Measurements from ENCODE around the gene OR2T35.

The OR2T35 gene

GRCh38 chr1:248625166-248625565, 19.9 kb downstream of the OR2T35 start:
- TF ChIP-seq CTCF (IDR thresholded peaks at IDR 0.05; ENCODE audit: insufficient read depth, missing control alignments): no peak
- FAIRE-seq: no peak

GRCh38 chr1:248622570-248623001, 22.5 kb downstream of the OR2T35 start:
- TF ChIP-seq CTCF (IDR thresholded peaks at IDR 0.05; ENCODE audit: insufficient read depth, missing control alignments): no peak
- DNase-seq (ENCODE audit: insufficient read length, low spot score): no peak
- FAIRE-seq: peak; percentile 87

More at GRCh38 chr1:248625166-248625565, 19.9 kb downstream of the OR2T35 start:
- no peak for DNase-seq (ENCODE audit: insufficient read length, low spot score)

GRCh38 chr1:248621770-248622169, 23.3 kb downstream of the OR2T35 start:
- DNase-seq (ENCODE audit: insufficient read length, low spot score): no peak
- TF ChIP-seq CTCF (IDR thresholded peaks at IDR 0.05; ENCODE audit: insufficient read depth, missing control alignments): no peak
- FAIRE-seq: no peak

GRCh38 chr1:248618878-248619277, 26.2 kb downstream of the OR2T35 start:
- no peak for TF ChIP-seq CTCF (IDR thresholded peaks at IDR 0.05; ENCODE audit: insufficient read depth, missing control alignments)
- DNase-seq (ENCODE audit: insufficient read length, low spot score) (no peak), FAIRE-seq (peak; percentile 67)

GRCh38 chr1:248618119-248618518, 27.0 kb downstream of the OR2T35 start:
- TF ChIP-seq CTCF (IDR thresholded peaks at IDR 0.05; ENCODE audit: insufficient read depth, missing control alignments): no peak
- FAIRE-seq (no peak), DNase-seq (ENCODE audit: insufficient read length, low spot score) (no peak)

- DNase-seq (ENCODE audit: insufficient read length, low spot score): no peak
- no peak for FAIRE-seq
- TF ChIP-seq CTCF (IDR thresholded peaks at IDR 0.05; ENCODE audit: insufficient read depth, missing control alignments): no peak
Measured at GRCh38 chr1:248613742-248614141, 31.3 kb downstream of the OR2T35 start.

GRCh38 chr1:248611883-248612414, 33.1 kb downstream of the OR2T35 start:
- TF ChIP-seq CTCF (IDR thresholded peaks at IDR 0.05; ENCODE audit: insufficient read depth, missing control alignments): no peak
- DNase-seq (ENCODE audit: insufficient read length, low spot score) (no peak), FAIRE-seq (no peak)

All from D721Med (cell line).